Measurements from ENCODE around the gene HBS1L. TPM values are rescaled to one million over a fixed set of nuclear protein-coding genes. Genes with fewer than 3 reads are reported as not detected.

The HBS1L gene
- total and polyA plus RNA-seq, 2 experiments from 2014 or later = 57.8 to 98.9 TPM

GRCh38 chr6:135025175-135025574 is 29.4 kb downstream of the HBS1L start:
- TF ChIP-seq CTCF (IDR thresholded peaks at IDR 0.05; ENCODE audit: low read depth, low read length) = no peak
- no peak overlapping the region for H3K4me3 ChIP-seq
- H3K36me3 ChIP-seq = no peaks in the 10 kb centered on the region
- no peaks in the 10 kb centered on the region for H3K4me1 ChIP-seq (ENCODE audit: low read depth)
- H3K9me3 ChIP-seq (ENCODE audit: low read depth) = no peaks in the 10 kb centered on the region
- no peak for DNase-seq (ENCODE audit: low read depth in 1 of 2, low spot score in 1 of 2)
- no peaks in the 10 kb centered on the region for H3K27me3 ChIP-seq
- no peak overlapping the region for H3K27ac ChIP-seq

- TF ChIP-seq CTCF (IDR thresholded peaks at IDR 0.05; ENCODE audit: low read depth, low read length) = no peak
- no peak overlapping the region for H3K4me3 ChIP-seq
- no peaks in the 10 kb centered on the region for H3K9me3 ChIP-seq (ENCODE audit: low read depth)
- H3K36me3 ChIP-seq = no peaks in the 10 kb centered on the region
- H3K4me1 ChIP-seq (ENCODE audit: low read depth) = no peaks in the 10 kb centered on the region
- no peaks in the 10 kb centered on the region for H3K27me3 ChIP-seq
- DNase-seq (ENCODE audit: low read depth in 1 of 2, low spot score in 1 of 2) = no peak
- no peak overlapping the region for H3K27ac ChIP-seq
Measured at GRCh38 chr6:135022050-135022697, 32.4 kb downstream of the HBS1L start.

GRCh38 chr6:135021310-135022049 is 33.1 kb downstream of the HBS1L start:
- H3K27ac ChIP-seq = no peak overlapping the region
- H3K4me3 ChIP-seq = no peak overlapping the region
- no peaks in the 10 kb centered on the region for H3K27me3 ChIP-seq
- no peaks in the 10 kb centered on the region for H3K4me1 ChIP-seq (ENCODE audit: low read depth)
- H3K36me3 ChIP-seq = no peaks in the 10 kb centered on the region
- H3K9me3 ChIP-seq (ENCODE audit: low read depth) = no peaks in the 10 kb centered on the region
- no peak for TF ChIP-seq CTCF (IDR thresholded peaks at IDR 0.05; ENCODE audit: low read depth, low read length)
- no peak for DNase-seq (ENCODE audit: low read depth in 1 of 2, low spot score in 1 of 2)

- DNase-seq (ENCODE audit: low read depth in 1 of 2, low spot score in 1 of 2) = no peak
- no peak overlapping the region for H3K27ac ChIP-seq
- H3K36me3 ChIP-seq = no peaks in the 10 kb centered on the region
- no peaks in the 10 kb centered on the region for H3K27me3 ChIP-seq
- H3K9me3 ChIP-seq (ENCODE audit: low read depth) = no peaks in the 10 kb centered on the region
- no peak overlapping the region for H3K4me3 ChIP-seq
- no peaks in the 10 kb centered on the region for H3K4me1 ChIP-seq (ENCODE audit: low read depth)
- no peak for TF ChIP-seq CTCF (IDR thresholded peaks at IDR 0.05; ENCODE audit: low read depth, low read length)
Measured at GRCh38 chr6:135018941-135019340, 35.7 kb downstream of the HBS1L start.

GRCh38 chr6:135018052-135018451 is 36.6 kb downstream of the HBS1L start:
- no peak overlapping the region for H3K4me3 ChIP-seq
- H3K36me3 ChIP-seq = no peaks in the 10 kb centered on the region
- H3K9me3 ChIP-seq (ENCODE audit: low read depth) = no peaks in the 10 kb centered on the region
- no peak for TF ChIP-seq CTCF (IDR thresholded peaks at IDR 0.05; ENCODE audit: low read depth, low read length)
- no peaks in the 10 kb centered on the region for H3K27me3 ChIP-seq
- no peak for DNase-seq (ENCODE audit: low read depth in 1 of 2, low spot score in 1 of 2)
- no peaks in the 10 kb centered on the region for H3K4me1 ChIP-seq (ENCODE audit: low read depth)
- no peak overlapping the region for H3K27ac ChIP-seq

Measured in cardiac muscle cell (in vitro differentiated cells and primary cell).